ENCODE measurements around the gene UMPS. TPM values are rescaled to one million over a fixed set of nuclear protein-coding genes. Genes with fewer than 3 reads are reported as not detected.

Gene UMPS
- total and polyA plus RNA-seq, 9 of the 15 experiments (the other 6 are each of a cell fraction or from before 2014, with no cell fraction given) = 28.9 to 91.0 (median 45.9) TPM

DNA sequence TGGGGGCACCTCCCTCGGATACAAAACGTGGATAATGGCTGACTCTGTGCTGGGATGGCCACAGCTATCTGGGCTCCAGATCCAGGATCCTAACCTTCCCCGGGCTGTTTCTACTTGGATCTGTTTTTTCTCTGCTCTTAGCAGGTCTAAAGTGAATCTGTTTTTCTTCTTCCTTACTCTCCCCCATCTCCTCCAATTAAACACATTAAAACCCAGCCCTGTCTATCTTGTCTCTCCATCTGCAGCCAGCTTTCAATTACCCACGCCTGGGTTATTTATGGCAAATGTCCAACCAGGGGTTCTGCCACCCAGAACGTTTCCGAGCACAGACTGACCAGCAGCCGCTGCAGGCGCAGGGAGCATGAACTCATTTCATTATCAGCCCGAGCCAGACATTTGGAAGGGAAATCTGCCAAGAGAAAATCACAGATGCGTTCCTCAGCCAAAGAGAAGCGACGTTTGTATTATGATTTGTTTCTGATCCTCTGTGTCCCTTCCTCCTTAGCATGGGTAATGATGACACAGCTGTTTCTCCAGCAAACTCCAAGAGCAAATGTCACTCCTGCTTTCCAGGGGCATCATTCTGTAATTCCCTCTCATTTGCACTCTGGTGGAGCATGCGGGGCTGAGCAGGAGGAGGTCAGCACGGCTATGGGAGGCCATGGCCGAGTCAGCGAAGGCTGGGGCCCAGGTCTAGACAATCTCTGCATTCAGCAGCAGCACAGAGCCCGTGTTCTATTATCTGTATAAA is 42.0 kb downstream of the UMPS start (continued):
- TF ChIP-seq SRSF9 (IDR thresholded peaks at IDR 0.05; ENCODE audit: borderline replicate concordance, low read depth, low read length) (no peak), NCOA1 (IDR thresholded peaks at IDR 0.05; ENCODE audit: low read depth) (peak; percentile 68), ZNF444 (CRISPR knock-in tag; IDR thresholded peaks at IDR 0.05) (no peak), PHF20 (IDR thresholded peaks at IDR 0.05; ENCODE audit: partially characterized antibody) (no peak), ATF7 (IDR thresholded peaks at IDR 0.05) (peak; percentile 69; the same call in 1 of the 2 replicates), DACH1 (IDR thresholded peaks at IDR 0.05; ENCODE audit: partially characterized antibody) (peak; percentile 48), GATA2 (CRISPR knock-in tag; IDR thresholded peaks at IDR 0.05) (peak; percentile 77), CTBP1 (IDR thresholded peaks at IDR 0.05; ENCODE audit: borderline replicate concordance) (peak; percentile 71), NELFE (IDR thresholded peaks at IDR 0.05; ENCODE audit: insufficient read depth, insufficient read length) (no peak), ZNF778 (CRISPR knock-in tag; IDR thresholded peaks at IDR 0.05) (no peak), ZNF589 (CRISPR knock-in tag; IDR thresholded peaks at IDR 0.05; ENCODE audit: low read depth) (peak; percentile 96), RCOR1 (IDR thresholded peaks at IDR 0.05; ENCODE audit: borderline replicate concordance in 1 of 2, low read depth in 2 of 2, low read length in 2 of 2) (peak; percentile 99 to 100)
- TF ChIP-seq, protein P1, sequence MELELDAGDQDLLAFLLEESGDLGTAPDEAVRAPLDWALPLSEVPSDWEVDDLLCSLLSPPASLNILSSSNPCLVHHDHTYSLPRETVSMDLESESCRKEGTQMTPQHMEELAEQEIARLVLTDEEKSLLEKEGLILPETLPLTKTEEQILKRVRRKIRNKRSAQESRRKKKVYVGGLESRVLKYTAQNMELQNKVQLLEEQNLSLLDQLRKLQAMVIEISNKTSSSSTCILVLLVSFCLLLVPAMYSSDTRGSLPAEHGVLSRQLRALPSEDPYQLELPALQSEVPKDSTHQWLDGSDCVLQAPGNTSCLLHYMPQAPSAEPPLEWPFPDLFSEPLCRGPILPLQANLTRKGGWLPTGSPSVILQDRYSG (tag; conservative IDR thresholded peaks at IDR 0.05; ENCODE audit: low read depth) = 0 out of 2 replicates have a peak, but pooled peaks have one; percentile 34
- TF ChIP-seq, protein P2, sequence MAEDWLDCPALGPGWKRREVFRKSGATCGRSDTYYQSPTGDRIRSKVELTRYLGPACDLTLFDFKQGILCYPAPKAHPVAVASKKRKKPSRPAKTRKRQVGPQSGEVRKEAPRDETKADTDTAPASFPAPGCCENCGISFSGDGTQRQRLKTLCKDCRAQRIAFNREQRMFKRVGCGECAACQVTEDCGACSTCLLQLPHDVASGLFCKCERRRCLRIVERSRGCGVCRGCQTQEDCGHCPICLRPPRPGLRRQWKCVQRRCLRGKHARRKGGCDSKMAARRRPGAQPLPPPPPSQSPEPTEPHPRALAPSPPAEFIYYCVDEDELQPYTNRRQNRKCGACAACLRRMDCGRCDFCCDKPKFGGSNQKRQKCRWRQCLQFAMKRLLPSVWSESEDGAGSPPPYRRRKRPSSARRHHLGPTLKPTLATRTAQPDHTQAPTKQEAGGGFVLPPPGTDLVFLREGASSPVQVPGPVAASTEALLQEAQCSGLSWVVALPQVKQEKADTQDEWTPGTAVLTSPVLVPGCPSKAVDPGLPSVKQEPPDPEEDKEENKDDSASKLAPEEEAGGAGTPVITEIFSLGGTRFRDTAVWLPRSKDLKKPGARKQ (CRISPR knock-in tag; IDR thresholded peaks at IDR 0.05) = no peak
- TF ChIP-seq, protein P3, sequence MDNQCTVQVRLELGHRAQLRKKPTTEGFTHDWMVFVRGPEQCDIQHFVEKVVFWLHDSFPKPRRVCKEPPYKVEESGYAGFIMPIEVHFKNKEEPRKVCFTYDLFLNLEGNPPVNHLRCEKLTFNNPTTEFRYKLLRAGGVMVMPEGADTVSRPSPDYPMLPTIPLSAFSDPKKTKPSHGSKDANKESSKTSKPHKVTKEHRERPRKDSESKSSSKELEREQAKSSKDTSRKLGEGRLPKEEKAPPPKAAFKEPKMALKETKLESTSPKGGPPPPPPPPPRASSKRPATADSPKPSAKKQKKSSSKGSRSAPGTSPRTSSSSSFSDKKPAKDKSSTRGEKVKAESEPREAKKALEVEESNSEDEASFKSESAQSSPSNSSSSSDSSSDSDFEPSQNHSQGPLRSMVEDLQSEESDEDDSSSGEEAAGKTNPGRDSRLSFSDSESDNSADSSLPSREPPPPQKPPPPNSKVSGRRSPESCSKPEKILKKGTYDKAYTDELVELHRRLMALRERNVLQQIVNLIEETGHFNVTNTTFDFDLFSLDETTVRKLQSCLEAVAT (IDR thresholded peaks at IDR 0.05) = peak in 1 of 2 experiments; percentile 70; a peak in 2 of 4 replicates
- TF ChIP-seq, protein P4, sequence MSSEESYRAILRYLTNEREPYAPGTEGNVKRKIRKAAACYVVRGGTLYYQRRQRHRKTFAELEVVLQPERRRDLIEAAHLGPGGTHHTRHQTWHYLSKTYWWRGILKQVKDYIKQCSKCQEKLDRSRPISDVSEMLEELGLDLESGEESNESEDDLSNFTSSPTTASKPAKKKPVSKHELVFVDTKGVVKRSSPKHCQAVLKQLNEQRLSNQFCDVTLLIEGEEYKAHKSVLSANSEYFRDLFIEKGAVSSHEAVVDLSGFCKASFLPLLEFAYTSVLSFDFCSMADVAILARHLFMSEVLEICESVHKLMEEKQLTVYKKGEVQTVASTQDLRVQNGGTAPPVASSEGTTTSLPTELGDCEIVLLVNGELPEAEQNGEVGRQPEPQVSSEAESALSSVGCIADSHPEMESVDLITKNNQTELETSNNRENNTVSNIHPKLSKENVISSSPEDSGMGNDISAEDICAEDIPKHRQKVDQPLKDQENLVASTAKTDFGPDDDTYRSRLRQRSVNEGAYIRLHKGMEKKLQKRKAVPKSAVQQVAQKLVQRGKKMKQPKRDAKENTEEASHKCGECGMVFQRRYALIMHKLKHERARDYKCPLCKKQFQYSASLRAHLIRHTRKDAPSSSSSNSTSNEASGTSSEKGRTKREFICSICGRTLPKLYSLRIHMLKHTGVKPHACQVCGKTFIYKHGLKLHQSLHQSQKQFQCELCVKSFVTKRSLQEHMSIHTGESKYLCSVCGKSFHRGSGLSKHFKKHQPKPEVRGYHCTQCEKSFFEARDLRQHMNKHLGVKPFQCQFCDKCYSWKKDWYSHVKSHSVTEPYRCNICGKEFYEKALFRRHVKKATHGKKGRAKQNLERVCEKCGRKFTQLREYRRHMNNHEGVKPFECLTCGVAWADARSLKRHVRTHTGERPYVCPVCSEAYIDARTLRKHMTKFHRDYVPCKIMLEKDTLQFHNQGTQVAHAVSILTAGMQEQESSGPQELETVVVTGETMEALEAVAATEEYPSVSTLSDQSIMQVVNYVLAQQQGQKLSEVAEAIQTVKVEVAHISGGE (CRISPR knock-in tag; IDR thresholded peaks at IDR 0.05) = peak in 1 of 3 experiments; percentile 46; a peak in 1 of 6 replicates
- TF ChIP-seq, protein P5, sequence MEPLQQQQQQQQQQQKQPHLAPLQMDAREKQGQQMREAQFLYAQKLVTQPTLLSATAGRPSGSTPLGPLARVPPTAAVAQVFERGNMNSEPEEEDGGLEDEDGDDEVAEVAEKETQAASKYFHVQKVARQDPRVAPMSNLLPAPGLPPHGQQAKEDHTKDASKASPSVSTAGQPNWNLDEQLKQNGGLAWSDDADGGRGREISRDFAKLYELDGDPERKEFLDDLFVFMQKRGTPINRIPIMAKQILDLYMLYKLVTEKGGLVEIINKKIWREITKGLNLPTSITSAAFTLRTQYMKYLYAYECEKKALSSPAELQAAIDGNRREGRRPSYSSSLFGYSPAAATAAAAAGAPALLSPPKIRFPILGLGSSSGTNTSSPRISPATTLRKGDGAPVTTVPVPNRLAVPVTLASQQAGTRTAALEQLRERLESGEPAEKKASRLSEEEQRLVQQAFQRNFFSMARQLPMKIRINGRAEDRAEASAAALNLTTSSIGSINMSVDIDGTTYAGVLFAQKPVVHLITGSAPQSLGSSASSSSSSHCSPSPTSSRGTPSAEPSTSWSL (CRISPR knock-in tag; IDR thresholded peaks at IDR 0.05; ENCODE audit: borderline replicate concordance) = no peak
